IMR-90 (cell line): ENCODE measurements around the gene SKAP1. TPM values are rescaled to one million over a fixed set of nuclear protein-coding genes. Genes with fewer than 3 reads are reported as not detected.

Experiments
- ATAC-seq: fragments of 200-7000 bp; cut with Tn5 transposase; 2 replicates; pipeline ENCODE4 v1.9.1; 2020; ENCODE audit warnings: low read depth, mild to moderate bottlenecking, moderate library complexity
- BruUV-seq: library from RNA; stranded (reverse); fragments of 400-500 nt; replicated peaks from 2 replicates; lab custom pipeline; 2021; lab: Mats Ljungman, UMichigan
- CTCF ChIA-PET: fragments of 300-600 bp; formaldehyde crosslinking; extraction: SDS; loops from one replicate; lab custom pipeline; 2021; ENCODE audit warnings: antibody characterized with exemption; lab: Yijun Ruan, JAX
- POLR2A ChIA-PET: fragments of 300-600 bp; sonication (Branson Sonifier 250); formaldehyde crosslinking; loops from one replicate; lab custom pipeline; 2022; ENCODE audit warnings: antibody characterized with exemption; ENCODE audit not compliant: unreplicated experiment; lab: Charles Lee
- DNase-seq: peaks from one replicate; pipeline ENCODE4 v3.0.0; 2013
- H2AFZ ChIP-seq: replicated peaks from 2 replicates; pipeline ENCODE3; 2013; ENCODE audit warnings: low read length, mild to moderate bottlenecking; ENCODE audit not compliant: poor library complexity
- H2AK5ac ChIP-seq: 2 replicates; pipeline ENCODE4 v1.6.1; 2013; ENCODE audit warnings: low read depth, low read length, inconsistent platforms
- H2AK9ac ChIP-seq: replicated peaks from 2 replicates; pipeline ENCODE3; 2013; ENCODE audit warnings: mild to moderate bottlenecking, low read depth, low read length, moderate library complexity; ENCODE audit not compliant: poor library complexity
- H2BK120ac ChIP-seq: 2 replicates; pipeline ENCODE4 v1.6.1; 2013; ENCODE audit warnings: low read depth, low read length, inconsistent platforms
- H2BK15ac ChIP-seq: 3 replicates; pipeline ENCODE4 v1.6.1; 2013; ENCODE audit warnings: low read depth, low read length, inconsistent platforms
- H2BK20ac ChIP-seq: 2 replicates; pipeline ENCODE4 v1.6.1; 2013; ENCODE audit warnings: low read depth, mild to moderate bottlenecking, inconsistent platforms, low read length, moderate library complexity
- H2BK5ac ChIP-seq: 2 replicates; pipeline ENCODE4 v1.6.1; 2013; ENCODE audit warnings: mild to moderate bottlenecking, low read depth, low read length, inconsistent platforms; ENCODE audit not compliant: poor library complexity, severe bottlenecking
- H3K14ac ChIP-seq: replicated peaks from 2 replicates; pipeline ENCODE4 v1.6.1; 2013; ENCODE audit warnings: low read depth, low read length, inconsistent platforms
- H3K18ac ChIP-seq: 2 replicates; pipeline ENCODE4 v1.6.1; 2013; ENCODE audit warnings: low read depth, low read length, control low read depth
- H3K23ac ChIP-seq: 2 replicates; pipeline ENCODE4 v1.6.1; 2013; ENCODE audit warnings: low read depth, low read length, inconsistent platforms
- H3K27ac ChIP-seq: 2 replicates; pipeline ENCODE4 v1.5.1; 2013; ENCODE audit warnings: mild to moderate bottlenecking, control low read depth, low read length; ENCODE audit not compliant: insufficient read depth
- H3K27me3 ChIP-seq: 2 replicates; pipeline ENCODE4 v1.6.1; 2013; ENCODE audit warnings: low read length; ENCODE audit not compliant: control insufficient read depth, insufficient read depth
- H3K36me3 ChIP-seq: 2 replicates; pipeline ENCODE4 v1.6.1; 2013; ENCODE audit warnings: low read length, mixed read lengths; ENCODE audit not compliant: control insufficient read depth, insufficient read depth
- H3K4ac ChIP-seq: 2 replicates; pipeline ENCODE4 v1.6.1; 2013; ENCODE audit warnings: low read depth, low read length, inconsistent platforms
- H3K4me1 ChIP-seq: 2 replicates; pipeline ENCODE4 v1.6.1; 2013; ENCODE audit warnings: low read length, mixed read lengths; ENCODE audit not compliant: control insufficient read depth, insufficient read depth
- H3K4me2 ChIP-seq: 2 replicates; pipeline ENCODE4 v1.6.1; 2013; ENCODE audit warnings: low read depth, mild to moderate bottlenecking, control low read depth, low read length, moderate library complexity
- H3K4me3 ChIP-seq: 2 replicates; pipeline ENCODE4 v1.5.1; 2013; ENCODE audit warnings: low read depth, mild to moderate bottlenecking, control low read depth, low read length, moderate library complexity; ENCODE audit not compliant: insufficient read depth
- H3K56ac ChIP-seq: 2 replicates; pipeline ENCODE4 v1.6.1; 2013; ENCODE audit warnings: low read length, inconsistent platforms; ENCODE audit not compliant: insufficient read depth; ENCODE audit errors: extremely low read depth
- H3K79me1 ChIP-seq, 2 experiments: 2 replicates each; pipeline ENCODE4 v1.6.1; 2013; ENCODE audit warnings: low read length in 2 of 2, inconsistent platforms in 1 of 2, low read depth in 1 of 2
- H3K9ac ChIP-seq: 2 replicates; pipeline ENCODE4 v1.6.1; 2013; ENCODE audit warnings: low read depth, low read length, control low read depth
- H3K9me1 ChIP-seq: 2 replicates; pipeline ENCODE4 v1.6.1; 2013; ENCODE audit warnings: low read length, inconsistent platforms; ENCODE audit not compliant: insufficient read depth
- H3K9me3 ChIP-seq: 2 replicates; pipeline ENCODE4 v1.6.1; 2013; ENCODE audit warnings: low read length; ENCODE audit not compliant: control insufficient read depth, insufficient read depth
- H4K20me1 ChIP-seq: 2 replicates; pipeline ENCODE4 v1.6.1; 2013; ENCODE audit warnings: low read length, inconsistent platforms; ENCODE audit not compliant: insufficient read depth
- H4K5ac ChIP-seq: 2 replicates; pipeline ENCODE4 v1.6.1; 2013; ENCODE audit warnings: mild to moderate bottlenecking, low read depth, low read length, control low read depth
- H4K8ac ChIP-seq, 2 experiments: 2 replicates each; pipeline ENCODE4 v1.6.1; 2013; ENCODE audit warnings: low read depth in 2 of 2, low read length in 2 of 2, control low read depth in 1 of 2, inconsistent platforms in 1 of 2
- H4K91ac ChIP-seq: 2 replicates; pipeline ENCODE4 v1.6.1; 2013; ENCODE audit warnings: low read depth, low read length, inconsistent platforms; ENCODE audit not compliant: insufficient read depth
- BHLHE40 ChIP-seq: fragments of 150-350 bp; IDR thresholded peaks from 2 replicates; pipeline ENCODE4 v1.6.1; 2016; ENCODE audit warnings: mild to moderate bottlenecking, low read depth, low read length
- CEBPB ChIP-seq: IDR thresholded peaks from 2 replicates; pipeline ENCODE4 v1.6.1; 2012; ENCODE audit warnings: low read depth, low read length, improper control_type of control experiment
- CHD1 ChIP-seq: IDR thresholded peaks from 2 replicates; pipeline ENCODE4 v1.6.1; 2012; ENCODE audit warnings: low read depth, low read length, improper control_type of control experiment
- CTCF ChIP-seq: conservative IDR thresholded peaks from 2 replicates; pipeline ENCODE4 v1.5.1; 2012; ENCODE audit warnings: mild to moderate bottlenecking, low read depth, low read length, improper control_type of control experiment
- FOS ChIP-seq: fragments of 150-350 bp; IDR thresholded peaks from 2 replicates; pipeline ENCODE4 v1.6.1; 2016; ENCODE audit warnings: low read depth, low read length
- MAFK ChIP-seq: IDR thresholded peaks from 2 replicates; pipeline ENCODE4 v1.6.1; 2012; ENCODE audit warnings: low read depth, low read length, improper control_type of control experiment
- MAZ ChIP-seq: IDR thresholded peaks from 2 replicates; pipeline ENCODE4 v1.6.1; 2012; ENCODE audit warnings: low read depth, mild to moderate bottlenecking, low read length, improper control_type of control experiment, moderate library complexity, borderline replicate concordance
- MXI1 ChIP-seq: IDR thresholded peaks from 2 replicates; pipeline ENCODE4 v1.6.1; 2012; ENCODE audit warnings: low read depth, mild to moderate bottlenecking, low read length, moderate library complexity, borderline replicate concordance
- NFE2L2 ChIP-seq: fragments of 150-350 bp; IDR thresholded peaks from 2 replicates; pipeline ENCODE4 v1.6.1; 2016; ENCODE audit warnings: low read depth, mild to moderate bottlenecking, low read length
- POLR2A ChIP-seq: IDR thresholded peaks from 2 replicates; pipeline ENCODE4 v1.6.1; 2012; ENCODE audit warnings: mild to moderate bottlenecking, low read depth, low read length
- RAD21 ChIP-seq: IDR thresholded peaks from 2 replicates; pipeline ENCODE4 v1.6.1; 2012; ENCODE audit warnings: low read length, improper control_type of control experiment
- RCOR1 ChIP-seq: IDR thresholded peaks from 2 replicates; pipeline ENCODE4 v1.6.1; 2012; ENCODE audit warnings: mild to moderate bottlenecking, low read length, improper control_type of control experiment; ENCODE audit not compliant: insufficient replicate concordance
- RFX5 ChIP-seq: IDR thresholded peaks from 2 replicates; pipeline ENCODE4 v1.8.0; 2012; ENCODE audit warnings: low read depth, mild to moderate bottlenecking, low read length, moderate library complexity
- SMC3 ChIP-seq: fragments of 150-350 bp; IDR thresholded peaks from 2 replicates; pipeline ENCODE4 v1.6.1; 2016; ENCODE audit warnings: low read depth, mild to moderate bottlenecking, antibody characterized with exemption, low read length, moderate library complexity
- USF2 ChIP-seq: fragments of 150-350 bp; IDR thresholded peaks from 2 replicates; pipeline ENCODE4 v1.6.1; 2017; ENCODE audit warnings: mild to moderate bottlenecking, antibody characterized with exemption, low read length, low read depth
- dilution Hi-C: fragments of 300-500 bp; cut with HindIII; formaldehyde crosslinking; loops from one replicate; pipeline ENCODE4 v1.14.3; 2018; ENCODE audit warnings: low sequenced_read_pairs; ENCODE audit not compliant: unreplicated experiment
- in situ Hi-C: fragments of 300-500 bp; cut with MboI; formaldehyde crosslinking; loops from 3 replicates; pipeline ENCODE4 v1.14.3; 2019; ENCODE audit warnings: low sequenced_read_pairs, inconsistent platforms, mixed read lengths
- intact Hi-C: fragments of 100-400 bp; cut with micrococcal nuclease; formaldehyde crosslinking; loops from 2 replicates; pipeline ENCODE4 v1.10.0; 2022
- polyA plus RNA-seq, 3 experiments: library from polyadenylated mRNA; depleted of rRNA; stranded (reverse); fragments of >200 nt; gene quantifications; 2 replicates each; pipeline ENCODE4 v1.2.3, GENCODE V29; 2012; ENCODE audit warnings: low replicate concordance in 1 of 3
- total RNA-seq: library from RNA; depleted of rRNA; stranded (reverse); fragments of >200 nt; gene quantifications from 2 replicates; pipeline ENCODE4 v1.2.3, GENCODE V29; 2012
- TF ChIP-seq, protein P1 (sequence below): fragments of 150-350 bp; IDR thresholded peaks from 2 replicates; pipeline ENCODE4 v1.6.1; 2016; ENCODE audit warnings: low read depth, mild to moderate bottlenecking, low read length, moderate library complexity, borderline replicate concordance

The SKAP1 gene
- total and polyA plus RNA-seq, 2 of the 4 experiments (the other 2 are of a cell fraction), result not detected

DNA sequence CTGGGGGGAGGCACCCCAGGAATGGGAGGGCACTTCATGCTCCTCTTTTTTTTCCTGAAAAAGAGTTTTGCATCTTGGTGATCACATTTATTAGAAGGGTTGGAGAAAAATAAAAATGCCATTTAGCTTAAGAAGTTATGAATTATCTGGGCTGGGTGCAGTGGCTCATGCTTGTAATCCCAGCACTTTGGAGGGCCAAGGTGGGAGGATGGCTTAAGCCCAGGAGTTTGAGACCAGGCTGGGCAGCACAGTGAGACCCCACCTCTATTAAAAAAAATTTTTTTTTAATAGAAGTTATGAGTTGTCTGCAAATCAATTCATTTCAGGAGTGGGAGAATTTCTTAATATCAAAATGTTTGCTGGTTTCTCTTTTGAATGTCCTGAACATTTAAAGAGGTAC, 219.0 kb downstream of the SKAP1 start:
- in situ Hi-C loops, result no loop called here
- no TSS peak for BruUV-seq
- CTCF ChIA-PET, result no interaction called here

More for the DNA sequence above, 219.0 kb downstream of the SKAP1 start:
- Histone ChIP-seq H3K27me3 (peaks cover 53% of the 10 kb centered on the region), H2BK20ac (no peak overlapping the region), H3K4me2 (no peak overlapping the region), H2BK15ac (no peak overlapping the region), H3K14ac (no peak overlapping the region), H2AK5ac (no peak overlapping the region), H3K18ac (no peak overlapping the region), H3K27ac (no peak overlapping the region), H2BK5ac (no peak overlapping the region), H4K91ac (no peak overlapping the region), H3K23ac (no peak overlapping the region), H2AK9ac (no peak overlapping the region), H4K20me1 (no peaks in the 10 kb centered on the region), H2AFZ (no peak overlapping the region), H2BK120ac (no peak overlapping the region), H3K36me3 (no peaks in the 10 kb centered on the region), H3K4me3 (no peak overlapping the region), H4K8ac (no peak overlapping the region), H3K4me1 (no peaks in the 10 kb centered on the region), H3K9me1 (no peaks in the 10 kb centered on the region), H3K56ac (no peak overlapping the region), H3K9ac (no peak overlapping the region), H3K9me3 (no peaks in the 10 kb centered on the region), H4K5ac (no peak overlapping the region), H3K4ac (no peak overlapping the region), H3K79me1 (no peaks in the 10 kb centered on the region)
- DNase-seq (no peak), ATAC-seq (no peak)
- intact Hi-C loops (no loop called here), dilution Hi-C loops (no loop called here)
- POLR2A ChIA-PET, result no interaction called here
- TF ChIP-seq BHLHE40 (no peak), CEBPB (no peak), CTCF (no peak), CHD1 (no peak), MAZ (no peak), RCOR1 (no peak), RFX5 (no peak), NFE2L2 (no peak), USF2 (no peak), SMC3 (no peak), MAFK (no peak), RAD21 (no peak), POLR2A (no peak), FOS (no peak), MXI1 (no peak)
- TF ChIP-seq, protein P1, sequence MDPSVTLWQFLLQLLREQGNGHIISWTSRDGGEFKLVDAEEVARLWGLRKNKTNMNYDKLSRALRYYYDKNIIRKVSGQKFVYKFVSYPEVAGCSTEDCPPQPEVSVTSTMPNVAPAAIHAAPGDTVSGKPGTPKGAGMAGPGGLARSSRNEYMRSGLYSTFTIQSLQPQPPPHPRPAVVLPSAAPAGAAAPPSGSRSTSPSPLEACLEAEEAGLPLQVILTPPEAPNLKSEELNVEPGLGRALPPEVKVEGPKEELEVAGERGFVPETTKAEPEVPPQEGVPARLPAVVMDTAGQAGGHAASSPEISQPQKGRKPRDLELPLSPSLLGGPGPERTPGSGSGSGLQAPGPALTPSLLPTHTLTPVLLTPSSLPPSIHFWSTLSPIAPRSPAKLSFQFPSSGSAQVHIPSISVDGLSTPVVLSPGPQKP, result no peak
